ENCODE measurements around the gene SHFL.

SHFL gene

GRCh38 chr19:10132905-10133304 is 46.8 kb downstream of the SHFL start:
- DNase-seq: no peak

GRCh38 chr19:10133596-10133995 is 47.5 kb downstream of the SHFL start:
- no peak for DNase-seq

GRCh38 chr19:10134040-10134439 is 47.9 kb downstream of the SHFL start:
- DNase-seq: no peak

GRCh38 chr19:10135551-10136334 is 49.6 kb downstream of the SHFL start:
- no peak for DNase-seq

- DNase-seq: no peak
Measured at GRCh38 chr19:10136936-10137335, 50.8 kb downstream of the SHFL start.

- peak in 43 of 56 donors; percentile 2 to 79 (median 29) for DNase-seq
Measured at GRCh38 chr19:10137751-10138682, 51.9 kb downstream of the SHFL start.

- DNase-seq: no peak
Measured at GRCh38 chr19:10138879-10139795, 53.0 kb downstream of the SHFL start.

GRCh38 chr19:10139952-10140351 is 53.8 kb downstream of the SHFL start:
- no peak for DNase-seq

- DNase-seq: no peak
Measured at GRCh38 chr19:10141479-10141878, 55.4 kb downstream of the SHFL start.

GRCh38 chr19:10141973-10142372 is 55.9 kb downstream of the SHFL start:
- no peak for DNase-seq
